Vein endothelial cell (primary cell): ENCODE data around the gene NHLH1. TPM values are rescaled to one million over a fixed set of nuclear protein-coding genes. Genes with fewer than 3 reads are reported as not detected.

Experiments used
- small RNA-seq: library from RNA; depleted of rRNA; stranded (forward); fragments of <200 nt; gene quantifications from one replicate; pipeline ENCODE3, GENCODE V24; 2012
- total RNA-seq: library from RNA; depleted of rRNA; stranded (reverse); fragments of >200 nt; gene quantifications from 2 replicates; pipeline ENCODE4 v1.2.3, GENCODE V29; 2012

The NHLH1 gene
- 0.19 and 0.33 TPM in 2 replicates for total RNA-seq

GRCh38 chr1:160366731-160367515, at the start of gene NHLH1:
TSS of gene NHLH1 (plus strand) at chr1:160367071. CDS start at chr1:160370732, 3,661 bp downstream.

GRCh38 chr1:160342953-160343869, 23.7 kb upstream of the NHLH1 start, which contains the start of the genes COPA and NCSTN:
TSS of gene COPA (minus strand) at chr1:160343250. CDS start at chr1:160343170, 80 bp downstream.
TSS of gene NCSTN (plus strand) at chr1:160343383. CDS start at chr1:160343397, 14 bp downstream.

GRCh38 chr1:160400223-160400645, 33.4 kb downstream of the NHLH1 start, which contains the start of gene VANGL2:
TSS of gene VANGL2 (plus strand) at chr1:160400564. CDS start at chr1:160415838, 15,274 bp downstream.

Small RNA genes lying within 50 kb of the gene (small RNA-seq; reads per million reads assigned to genes)
- not detected for gene RF00019
- gene RNU4-42P: not detected

Other genes starting within 250 kb of the NHLH1 start
- not detected in 2 replicates for gene ATP1A4, start 215.5 kb upstream of the NHLH1 start, total RNA-seq
- not detected in 2 replicates for gene CASQ1, start 176.5 kb upstream of the NHLH1 start, total RNA-seq
- gene PEA15, start 161.7 kb upstream of the NHLH1 start, total RNA-seq: 198 and 211 TPM in 2 replicates
- 93.4 and 105 TPM in 2 replicates for gene DCAF8, start 104.5 kb upstream of the NHLH1 start, total RNA-seq
- gene PEX19, start 81.9 kb upstream of the NHLH1 start, total RNA-seq: 36.9 and 37.9 TPM in 2 replicates
- gene COPA, start 23.8 kb upstream of the NHLH1 start, total RNA-seq: 213 and 223 TPM in 2 replicates
- gene NCSTN, start 23.7 kb upstream of the NHLH1 start, total RNA-seq: 112 and 163 TPM in 2 replicates
- not detected in 2 replicates for gene VANGL2, start 33.5 kb downstream of the NHLH1 start, total RNA-seq
- gene SLAMF6, start 156.2 kb downstream of the NHLH1 start, total RNA-seq: not detected in 2 replicates
- not detected in 2 replicates for gene CD84, start 212.4 kb downstream of the NHLH1 start, total RNA-seq